Glutamatergic neuron (in vitro differentiated cells): ENCODE data around the gene P2RY12. TPM values are rescaled to one million over a fixed set of nuclear protein-coding genes. Genes with fewer than 3 reads are reported as not detected.
"Not testable (repeated sequence)": the region's sequence is repeated elsewhere in the genome, so short reads cannot be mapped to it uniquely, and the experiment has no call there.

Experiments used
- DNase-seq: peaks from one replicate; pipeline ENCODE4 v3.0.0; 2022
- H3K27ac Mint-ChIP-seq: one replicate; pipeline ENCODE4 v1.8.0; 2020; ENCODE audit warnings: mild to moderate bottlenecking, mixed read lengths, inconsistent platforms; ENCODE audit not compliant: unreplicated experiment
- H3K27me3 Mint-ChIP-seq: one replicate; pipeline ENCODE4 v1.8.0; 2020; ENCODE audit warnings: mild to moderate bottlenecking, moderate library complexity, mixed read lengths, inconsistent platforms; ENCODE audit not compliant: unreplicated experiment
- H3K36me3 Mint-ChIP-seq: one replicate; pipeline ENCODE4 v1.8.0; 2020; ENCODE audit warnings: mild to moderate bottlenecking, mixed read lengths, inconsistent platforms; ENCODE audit not compliant: unreplicated experiment
- H3K4me1 Mint-ChIP-seq: one replicate; pipeline ENCODE4 v1.8.0; 2020; ENCODE audit warnings: mild to moderate bottlenecking, low read depth, mixed read lengths, inconsistent platforms; ENCODE audit not compliant: unreplicated experiment
- H3K4me3 Mint-ChIP-seq: one replicate; pipeline ENCODE4 v1.8.0; 2020; ENCODE audit warnings: mild to moderate bottlenecking, mixed read lengths, inconsistent platforms; ENCODE audit not compliant: unreplicated experiment
- H3K9me3 Mint-ChIP-seq: one replicate; pipeline ENCODE4 v1.8.0; 2020; ENCODE audit warnings: mild to moderate bottlenecking, moderate library complexity, mixed read lengths, inconsistent platforms; ENCODE audit not compliant: unreplicated experiment
- total RNA-seq: library from RNA; stranded (reverse); fragmentation: NEBNext Ultra II Directional; extraction: Animal tissue kit (Norgen Biotek cat#: 25700); gene quantifications from one replicate; pipeline ENCODE4 v1.2.1, GENCODE V29; 2021; ENCODE audit not compliant: unreplicated experiment
- TF ChIP-seq, protein P1 (sequence below): fragments of 200-600 bp; sonication (generic); IDR thresholded peaks from one replicate; pipeline ENCODE4 v1.5.0; 2021; ENCODE audit not compliant: partially characterized antibody, unreplicated experiment

The P2RY12 gene
- total RNA-seq, 1 donor from 2014 or later: not detected

DNA sequence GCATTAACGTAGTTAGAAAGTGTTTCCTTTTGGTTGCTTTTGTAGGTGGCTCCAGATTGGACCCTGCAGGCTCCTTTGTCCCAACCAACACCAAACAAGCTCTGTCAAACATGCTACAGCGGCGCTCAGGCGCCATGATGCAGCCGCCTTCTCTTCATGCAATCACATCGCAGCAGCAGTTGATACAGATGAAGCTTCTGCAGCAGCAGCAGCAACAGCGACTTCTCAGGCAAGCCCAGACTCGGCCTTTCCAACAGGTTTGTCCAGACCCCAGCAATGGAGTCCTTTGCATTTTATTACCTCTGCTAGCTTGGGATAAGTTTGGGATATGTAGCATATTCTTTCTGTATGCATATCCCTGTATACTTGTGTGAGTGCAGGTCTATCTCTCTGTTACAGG lies 10.1 kb upstream of the P2RY12 start:
- no peaks in the 10 kb centered on the region for H3K4me1 Mint-ChIP-seq
- no peak overlapping the region for H3K27ac Mint-ChIP-seq
- no peak for DNase-seq
- H3K36me3 Mint-ChIP-seq: no peaks in the 10 kb centered on the region
- TF ChIP-seq, protein P1, sequence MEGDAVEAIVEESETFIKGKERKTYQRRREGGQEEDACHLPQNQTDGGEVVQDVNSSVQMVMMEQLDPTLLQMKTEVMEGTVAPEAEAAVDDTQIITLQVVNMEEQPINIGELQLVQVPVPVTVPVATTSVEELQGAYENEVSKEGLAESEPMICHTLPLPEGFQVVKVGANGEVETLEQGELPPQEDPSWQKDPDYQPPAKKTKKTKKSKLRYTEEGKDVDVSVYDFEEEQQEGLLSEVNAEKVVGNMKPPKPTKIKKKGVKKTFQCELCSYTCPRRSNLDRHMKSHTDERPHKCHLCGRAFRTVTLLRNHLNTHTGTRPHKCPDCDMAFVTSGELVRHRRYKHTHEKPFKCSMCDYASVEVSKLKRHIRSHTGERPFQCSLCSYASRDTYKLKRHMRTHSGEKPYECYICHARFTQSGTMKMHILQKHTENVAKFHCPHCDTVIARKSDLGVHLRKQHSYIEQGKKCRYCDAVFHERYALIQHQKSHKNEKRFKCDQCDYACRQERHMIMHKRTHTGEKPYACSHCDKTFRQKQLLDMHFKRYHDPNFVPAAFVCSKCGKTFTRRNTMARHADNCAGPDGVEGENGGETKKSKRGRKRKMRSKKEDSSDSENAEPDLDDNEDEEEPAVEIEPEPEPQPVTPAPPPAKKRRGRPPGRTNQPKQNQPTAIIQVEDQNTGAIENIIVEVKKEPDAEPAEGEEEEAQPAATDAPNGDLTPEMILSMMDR: no peak
- peaks cover 2% of the 10 kb centered on the region for H3K9me3 Mint-ChIP-seq
- H3K4me3 Mint-ChIP-seq: no peak overlapping the region
- H3K27me3 Mint-ChIP-seq: no peaks in the 10 kb centered on the region

DNA sequence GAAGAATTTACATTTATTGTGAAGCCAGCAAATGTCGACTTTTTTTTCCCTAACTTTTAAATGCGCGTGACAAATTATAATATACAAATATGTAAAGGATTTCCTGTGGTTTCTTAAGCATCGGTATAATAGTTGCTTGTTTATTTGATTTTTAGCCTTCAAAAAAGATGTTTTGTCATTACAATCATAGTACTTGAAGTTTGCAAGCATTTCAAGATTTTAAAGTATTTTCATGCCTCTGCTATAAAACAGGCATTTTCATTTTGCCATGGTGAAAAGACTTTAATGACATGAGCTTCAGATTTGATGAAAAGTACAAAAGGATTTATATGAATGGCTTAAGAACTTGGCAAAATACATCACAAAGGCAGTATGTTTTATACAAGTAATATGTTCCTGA lies 9.4 kb upstream of the P2RY12 start:
- TF ChIP-seq, protein P1: no peak
- Mint-ChIP-seq H3K27me3 (no peaks in the 10 kb centered on the region), H3K27ac (no peak overlapping the region), H3K9me3 (peaks cover 2% of the 10 kb centered on the region), H3K36me3 (no peaks in the 10 kb centered on the region), H3K4me1 (no peaks in the 10 kb centered on the region), H3K4me3 (no peak overlapping the region)
- DNase-seq: no peak

- H3K36me3 Mint-ChIP-seq: no peaks in the 10 kb centered on the region
- DNase-seq: no peak
- peaks cover 2% of the 10 kb centered on the region for H3K9me3 Mint-ChIP-seq
- no peaks in the 10 kb centered on the region for H3K4me1 Mint-ChIP-seq
- TF ChIP-seq, protein P1: no peak
- H3K27me3 Mint-ChIP-seq: no peaks in the 10 kb centered on the region
- no peak overlapping the region for H3K27ac Mint-ChIP-seq
- H3K4me3 Mint-ChIP-seq: no peak overlapping the region
Observed at GRCh38 chr3:151393146-151393830, 8.7 kb upstream of the P2RY12 start.

GRCh38 chr3:151392191-151392590 lies 7.6 kb upstream of the P2RY12 start:
- H3K27me3 Mint-ChIP-seq, H3K36me3 Mint-ChIP-seq, H3K4me1 Mint-ChIP-seq, H3K9me3 Mint-ChIP-seq, H3K27ac Mint-ChIP-seq, DNase-seq, H3K4me3 Mint-ChIP-seq: not testable (repeated sequence)

- Mint-ChIP-seq H3K27ac (no peak overlapping the region), H3K4me1 (no peaks in the 10 kb centered on the region), H3K4me3 (no peak overlapping the region), H3K9me3 (peaks cover 2% of the 10 kb centered on the region), H3K36me3 (no peaks in the 10 kb centered on the region), H3K27me3 (no peaks in the 10 kb centered on the region)
- DNase-seq: no peak
- TF ChIP-seq, protein P1: no peak
Observed at GRCh38 chr3:151391720-151392119, 7.2 kb upstream of the P2RY12 start.
